Activated naive CD8-positive, alpha-beta T cell treated with anti-CD3 and anti-CD28 coated beads, Interleukin-2, amount 50 U/mL, for 16 hours (primary cell): ENCODE results near the gene ITPR2.
"Not testable (repeated sequence)": the region's sequence is repeated elsewhere in the genome, so short reads cannot be mapped to it uniquely, and the experiment has no call there.

Source experiments
- DNase-seq: peaks from one replicate; pipeline ENCODE4 v3.0.0-alpha.2; 2020; ENCODE audit warnings: low read depth, low spot score

ITPR2 gene

DNA sequence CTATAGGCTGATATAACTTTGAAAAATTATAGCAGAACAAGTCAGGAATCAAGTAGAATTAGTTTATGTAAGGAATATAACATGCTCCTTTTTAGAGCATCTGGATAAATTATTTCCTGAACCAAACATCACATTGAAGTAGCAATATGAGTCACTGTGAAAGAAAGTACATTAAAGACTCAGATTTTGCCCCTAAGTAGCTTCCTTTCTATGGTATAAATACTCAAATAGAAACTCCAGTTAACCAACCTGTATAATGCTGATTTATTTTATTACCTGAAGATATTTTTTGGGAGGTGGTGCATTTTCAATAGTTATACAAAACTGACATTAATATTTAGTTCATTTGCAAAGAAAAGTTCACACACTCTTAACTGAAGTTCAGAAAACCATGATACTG lies 312.1 kb downstream of the ITPR2 start:
- DNase-seq: no peak

- DNase-seq: no peak
Measured at GRCh38 chr12:26520109-26520508, 312.9 kb downstream of the ITPR2 start.

GRCh38 chr12:26519462-26519861 lies 313.5 kb downstream of the ITPR2 start:
- DNase-seq: no peak

GRCh38 chr12:26517320-26517719 lies 315.7 kb downstream of the ITPR2 start:
- DNase-seq: not testable (repeated sequence)

GRCh38 chr12:26514364-26514763 lies 318.6 kb downstream of the ITPR2 start:
- DNase-seq: no peak

- no peak for DNase-seq
Measured at GRCh38 chr12:26513363-26514043, 319.5 kb downstream of the ITPR2 start.

DNA sequence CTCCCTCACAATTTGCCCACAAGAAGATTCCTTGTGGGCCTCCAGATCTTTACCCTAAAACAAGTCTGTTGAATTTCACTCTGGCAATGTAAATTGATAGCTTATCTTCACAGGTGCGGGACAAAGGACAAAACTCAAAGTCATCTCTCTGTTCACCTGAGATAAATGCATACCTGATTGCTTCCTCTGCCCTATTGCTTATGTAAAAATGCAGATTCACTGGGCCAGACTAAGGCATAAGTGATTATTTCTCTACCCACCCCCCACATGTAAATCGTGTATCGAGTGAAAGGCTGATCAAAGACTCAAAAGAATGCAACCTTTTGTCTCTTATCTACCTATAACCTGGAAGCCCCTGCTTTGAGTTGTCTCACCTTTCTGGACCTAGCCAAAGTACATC lies 320.8 kb downstream of the ITPR2 start:
- no peak for DNase-seq

DNA sequence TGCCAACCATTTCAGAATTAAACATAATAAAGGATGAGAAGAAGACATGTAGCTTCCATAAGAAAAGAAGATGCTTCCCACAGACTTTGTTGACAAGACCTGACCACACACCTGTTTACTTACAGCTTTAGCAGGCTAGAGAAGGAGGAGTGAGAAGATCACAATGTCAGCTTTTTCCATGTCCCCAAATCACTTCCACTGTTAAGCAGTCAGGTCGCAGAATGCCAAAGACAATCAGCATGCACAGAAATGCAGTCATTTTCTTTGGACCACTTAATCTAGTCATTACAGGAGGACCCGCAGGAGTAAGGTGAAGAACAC lies 322.7 kb downstream of the ITPR2 start:
- DNase-seq: no peak

GRCh38 chr12:26507613-26508012 lies 325.4 kb downstream of the ITPR2 start:
- no peak for DNase-seq

GRCh38 chr12:26499979-26500640 lies 332.9 kb downstream of the ITPR2 start:
- no peak for DNase-seq

- no peak for DNase-seq
Measured at GRCh38 chr12:26496170-26496569, 336.8 kb downstream of the ITPR2 start.

DNA sequence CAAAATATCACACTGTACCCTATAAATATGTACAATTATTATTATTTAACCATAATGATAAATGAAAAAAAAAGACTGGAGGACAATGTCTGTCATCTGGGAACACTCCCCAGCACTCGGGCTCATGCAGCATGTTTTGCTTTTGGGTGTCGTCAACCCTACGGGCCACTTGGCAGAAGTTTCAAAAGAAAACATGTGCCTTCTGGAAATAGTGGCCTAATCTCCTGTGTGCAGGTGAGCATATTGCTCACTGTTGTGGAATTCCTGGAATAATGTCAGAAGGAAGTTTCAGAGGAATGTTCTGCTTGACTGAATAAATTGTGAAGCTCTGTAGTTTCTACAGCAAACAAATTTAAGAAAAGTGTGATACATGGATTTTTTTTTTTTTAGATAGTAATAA lies 339.3 kb downstream of the ITPR2 start:
- no peak for DNase-seq

GRCh38 chr12:26492406-26492805 lies 340.6 kb downstream of the ITPR2 start:
- DNase-seq: no peak

GRCh38 chr12:26489908-26490307 lies 343.1 kb downstream of the ITPR2 start:
- DNase-seq: no peak

DNA sequence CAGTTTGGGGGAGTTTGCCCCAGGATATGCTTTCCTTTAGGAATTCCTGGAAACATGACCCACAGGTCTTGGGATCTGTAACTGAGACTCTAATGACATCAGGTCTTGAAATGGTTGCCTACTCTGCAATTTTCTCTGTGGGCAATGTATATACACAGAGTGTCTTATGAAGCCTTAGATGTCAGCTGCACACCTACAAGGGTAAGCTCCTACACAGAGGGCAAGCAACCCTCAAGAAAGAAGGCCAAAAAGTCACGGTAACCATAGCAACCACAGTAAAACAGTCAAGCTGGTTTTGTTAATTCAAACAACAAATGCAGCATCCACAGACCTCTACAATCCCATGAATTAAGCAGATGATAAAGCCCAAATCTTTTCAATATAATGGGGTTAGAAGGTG lies 344.6 kb downstream of the ITPR2 start:
- no peak for DNase-seq

DNA sequence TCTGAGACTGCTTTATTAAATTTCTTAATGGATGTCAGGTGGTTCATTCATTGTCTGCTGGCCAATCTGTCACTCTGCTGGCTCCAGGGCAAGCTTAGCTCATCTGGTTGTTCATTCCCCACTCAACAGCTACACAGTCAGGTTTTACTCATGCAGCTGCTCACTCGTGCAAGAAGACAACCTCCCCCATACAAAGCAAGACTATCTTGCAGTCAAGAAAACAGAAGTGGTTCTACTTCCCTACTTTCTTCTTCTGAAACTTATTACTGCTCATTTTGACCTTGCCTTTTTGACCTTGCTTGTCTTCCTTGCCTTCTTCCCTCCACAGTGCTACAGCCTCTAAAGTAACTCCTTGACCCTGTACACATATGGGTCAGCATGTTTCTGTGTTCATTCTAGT lies 359.7 kb downstream of the ITPR2 start:
- no peak for DNase-seq

DNA sequence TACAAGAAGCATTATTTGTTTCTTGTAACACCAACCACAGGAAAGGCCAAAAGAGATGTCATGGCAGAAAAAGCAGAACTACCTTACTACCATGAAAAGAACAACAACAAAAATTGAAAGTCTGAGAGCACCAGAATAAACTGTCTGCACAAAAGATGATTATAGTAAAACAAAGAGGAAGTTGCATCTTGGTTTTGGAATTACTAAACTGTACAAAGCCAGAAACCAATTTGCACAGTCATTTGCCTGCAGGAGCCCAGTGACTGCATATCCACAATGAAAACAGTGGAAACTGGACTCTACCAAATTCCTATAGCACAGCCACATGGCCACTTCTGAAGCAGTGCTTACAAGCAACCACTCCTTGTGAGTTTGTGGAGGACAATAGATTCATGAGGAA lies 361.4 kb downstream of the ITPR2 start:
- DNase-seq: no peak

- DNase-seq: no peak
Measured at GRCh38 chr12:26469421-26470180, 363.4 kb downstream of the ITPR2 start.

GRCh38 chr12:26467351-26467750 lies 365.6 kb downstream of the ITPR2 start:
- DNase-seq: no peak

DNA sequence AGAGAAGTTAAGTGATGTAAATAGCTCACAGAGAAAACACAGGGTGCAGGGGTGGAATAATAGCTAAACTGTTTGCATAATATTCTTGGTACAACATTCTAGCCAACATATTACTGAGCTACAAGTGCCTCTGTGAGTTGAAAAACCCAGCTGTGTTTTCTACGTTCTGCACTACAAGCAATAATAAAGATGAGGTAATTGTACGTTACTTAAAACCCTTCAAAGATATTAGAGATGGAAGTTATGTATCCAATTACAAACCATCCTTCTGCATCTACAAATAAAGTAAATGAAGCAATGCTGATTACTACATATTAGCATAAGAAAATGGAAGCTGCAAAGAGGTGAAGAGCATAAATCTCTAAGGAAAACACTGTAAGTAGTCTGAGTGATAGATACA lies 366.3 kb downstream of the ITPR2 start:
- DNase-seq: no peak

DNA sequence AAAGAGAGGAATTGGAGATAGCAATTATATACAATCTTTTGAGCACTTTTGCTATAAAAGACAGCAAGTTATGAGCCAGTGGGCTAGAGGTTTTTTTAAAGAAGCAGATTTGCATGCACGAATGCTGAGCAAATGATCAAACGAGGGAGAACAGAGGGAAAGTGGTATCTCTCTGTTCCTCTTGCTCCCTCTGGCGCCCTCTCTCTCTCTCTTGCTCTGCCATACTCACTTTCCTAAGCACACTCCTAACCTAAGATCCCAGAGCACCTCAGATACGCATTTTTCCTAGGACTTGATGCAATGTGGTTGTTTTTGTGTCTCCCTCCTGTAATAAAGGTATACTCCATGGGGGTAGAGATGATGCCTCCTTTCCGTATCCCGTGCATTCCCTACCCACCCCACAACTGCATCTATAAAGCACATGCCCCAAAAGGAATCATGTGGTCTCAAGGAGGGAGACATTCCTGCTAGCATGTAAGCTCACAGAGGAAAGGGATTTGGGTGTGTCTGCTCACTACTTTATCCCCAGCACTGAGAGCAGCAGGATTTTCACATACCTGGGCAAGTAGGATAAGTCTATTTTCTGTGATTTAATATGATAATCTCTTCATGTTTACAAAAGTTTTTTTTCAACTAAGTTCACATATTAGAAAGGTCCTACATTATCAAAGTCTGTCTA lies 367.4 kb downstream of the ITPR2 start:
- DNase-seq: no peak

- no peak for DNase-seq
Measured at GRCh38 chr12:26461776-26462175, 371.2 kb downstream of the ITPR2 start.
